ENCODE results near the gene SPHK2.

DNA sequence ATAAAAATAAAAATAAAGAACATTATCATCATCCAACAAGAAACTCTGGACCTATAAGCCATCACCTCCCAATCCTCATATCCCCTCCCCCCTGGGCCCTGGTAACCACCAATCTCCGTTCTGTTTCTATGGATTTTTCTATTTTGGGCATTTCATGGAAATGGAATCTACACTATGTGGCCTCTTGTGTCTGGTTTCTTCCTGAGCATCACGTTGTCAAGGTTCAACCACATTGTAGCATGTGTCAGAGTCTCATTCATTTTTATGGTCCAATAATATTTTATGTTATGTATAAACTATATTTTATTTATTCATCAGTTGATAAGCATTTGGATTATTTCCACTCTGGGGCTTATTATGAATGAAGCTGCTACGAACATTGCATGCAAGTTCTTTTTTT, 40.4 kb upstream of the SPHK2 start:
- TF ChIP-seq GATA2 (IDR thresholded peaks at IDR 0.05; ENCODE audit: low read depth, low read length) (no peak), GATA3 (IDR thresholded peaks at IDR 0.05; ENCODE audit: low read depth, low read length) (no peak)
